Ovary (tissue), 9 donors: Measurements from ENCODE around the gene SORCS3. TPM values are rescaled to one million over a fixed set of nuclear protein-coding genes. Genes with fewer than 3 reads are reported as not detected.
"Not testable (repeated sequence)": the region's sequence is repeated elsewhere in the genome, so short reads cannot be mapped to it uniquely, and the experiment has no call there.

ENCODE experiments used
- DNase-seq, 5 donors: peaks; one replicate each; pipeline ENCODE4 v3.0.0-alpha.2; 2019 to 2020
- H3K27ac ChIP-seq, 2 donors: fragments of 200-600 bp; one replicate each; pipeline versions ENCODE4 v1.5.1 to v1.8.0; 2019 to 2022
- H3K27me3 ChIP-seq: fragments of 200-600 bp; one replicate; pipeline ENCODE4 v1.8.0; 2022
- H3K36me3 ChIP-seq: fragments of 200-600 bp; sonication (generic); one replicate; pipeline ENCODE4 v1.5.1; 2019
- H3K4me1 ChIP-seq: one replicate; pipeline ENCODE4 v1.8.1; 2013; ENCODE audit warnings: mild to moderate bottlenecking, moderate library complexity; ENCODE audit not compliant: insufficient read depth
- H3K4me3 ChIP-seq: fragments of 200-600 bp; sonication (generic); one replicate; pipeline ENCODE4 v1.5.1; 2017
- H3K9me3 ChIP-seq, 2 donors: fragments of 200-600 bp in 1 of 2; sonication (generic) in 1 of 2; one replicate each; pipeline versions ENCODE4 v1.5.1 to v1.8.1; 2013 to 2019; ENCODE audit warnings: mild to moderate bottlenecking in 1 of 2, moderate library complexity in 1 of 2
- EP300 ChIP-seq: sonication (generic); formaldehyde crosslinking; IDR thresholded peaks from one replicate; pipeline ENCODE4 v1.6.1; 2017; ENCODE audit warnings: antibody characterized with exemption
- POLR2A ChIP-seq: fragments of 450-650 bp; IDR thresholded peaks from one replicate; pipeline ENCODE4 v1.6.1; 2017; ENCODE audit warnings: antibody characterized with exemption, mild to moderate bottlenecking, moderate library complexity
- WGBS, 3 donors: extraction: QIAGEN DNeasy Blood & Tissue Kit in 1 of 3; methylation state at CpG; one replicate each; pipeline versions ENCODE4 v1.1.5 to v1.1.7; 2013 to 2017; 5-methylcytosine and 5-hydroxymethylcytosine counted together
- intact Hi-C, 4 donors: fragments of 100-400 bp; cut with DNase I; formaldehyde crosslinking; loops; one replicate each; pipeline versions ENCODE4 v1.11.0 to v1.15.1; 2022 to 2023
- polyA plus RNA-seq, 2 donors: library from polyadenylated mRNA; stranded (reverse); fragments of 200-250 nt in 1 of 2; fragments of 350-450 nt in 1 of 2; fragmentation: Illumina TruSeq in 1 of 2; extraction: RNeasy Lipid Tissue Mini Kit (QIAGEN cat#74804) in 1 of 2; gene quantifications; one replicate each; pipeline ENCODE4 v1.2.3, GENCODE V29; 2013 to 2014
- total RNA-seq, 7 donors: library from RNA; depleted of rRNA in 2 of 7; stranded (reverse); fragments of >200 nt in 2 of 7; fragmentation: NEBNext Ultra II Directional in 3 of 7; extraction: Animal tissue kit (Norgen Biotek cat#: 25700) in 3 of 7; gene quantifications; one replicate each; pipeline versions ENCODE4 v1.1.0 to v1.2.4, GENCODE V29; 2016 to 2023
- TF ChIP-seq, protein P1 (sequence below), 3 donors: fragments of 450-650 bp in 2 of 3; fragments of 200-600 bp in 1 of 3; IDR thresholded peaks; one replicate each; pipeline versions ENCODE4 v1.5.1 to v1.8.0; 2016 to 2022; ENCODE audit warnings: antibody characterized with exemption in 3 of 3, mild to moderate bottlenecking in 1 of 3
- donor health status: DM: no; HTN: no; CAD: no; lungs with moderate emphysema.
- donor health status: DM: no; HTN: no; CAD: no.
- donor health status: Bipolar disorder and iron deficiency.
- donor health status: DM: yes; HTN: yes; CAD: no.
- donor health status: DM: no; HTN: no; CAD: no.
- donor health status: DM: yes; HTN: yes; CAD: no.

SORCS3 gene
- total and polyA plus RNA-seq, 9 donors = 0.07 to 4.5 (median 0.79) TPM; not detected in 1

DNA sequence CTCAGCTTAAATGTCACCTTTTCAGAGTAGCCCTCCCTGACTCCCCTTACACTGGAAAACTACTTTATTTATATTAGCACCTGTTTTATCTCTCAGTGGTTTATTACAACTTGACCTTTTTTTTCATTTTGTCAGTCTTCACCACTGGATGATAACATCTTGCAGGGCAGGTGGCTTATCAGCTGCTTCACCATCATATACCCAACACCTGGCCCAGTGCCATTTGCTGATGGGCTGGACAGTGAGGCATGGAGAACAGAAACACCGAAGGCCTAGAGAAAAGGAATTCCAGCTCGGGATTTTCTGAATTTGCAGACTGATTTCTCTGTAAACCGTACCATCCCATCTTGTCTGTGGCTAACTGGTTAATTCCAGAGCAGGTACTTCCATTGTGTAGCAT is 48.5 kb downstream of the SORCS3 start:
- no peak overlapping the region for H3K4me3 ChIP-seq
- no peaks in the 10 kb centered on the region for H3K36me3 ChIP-seq
- no peaks in the 10 kb centered on the region for H3K27me3 ChIP-seq
- H3K4me1 ChIP-seq = no peaks in the 10 kb centered on the region
- no peak for TF ChIP-seq EP300
- TF ChIP-seq POLR2A = no peak
- TF ChIP-seq, protein P1, sequence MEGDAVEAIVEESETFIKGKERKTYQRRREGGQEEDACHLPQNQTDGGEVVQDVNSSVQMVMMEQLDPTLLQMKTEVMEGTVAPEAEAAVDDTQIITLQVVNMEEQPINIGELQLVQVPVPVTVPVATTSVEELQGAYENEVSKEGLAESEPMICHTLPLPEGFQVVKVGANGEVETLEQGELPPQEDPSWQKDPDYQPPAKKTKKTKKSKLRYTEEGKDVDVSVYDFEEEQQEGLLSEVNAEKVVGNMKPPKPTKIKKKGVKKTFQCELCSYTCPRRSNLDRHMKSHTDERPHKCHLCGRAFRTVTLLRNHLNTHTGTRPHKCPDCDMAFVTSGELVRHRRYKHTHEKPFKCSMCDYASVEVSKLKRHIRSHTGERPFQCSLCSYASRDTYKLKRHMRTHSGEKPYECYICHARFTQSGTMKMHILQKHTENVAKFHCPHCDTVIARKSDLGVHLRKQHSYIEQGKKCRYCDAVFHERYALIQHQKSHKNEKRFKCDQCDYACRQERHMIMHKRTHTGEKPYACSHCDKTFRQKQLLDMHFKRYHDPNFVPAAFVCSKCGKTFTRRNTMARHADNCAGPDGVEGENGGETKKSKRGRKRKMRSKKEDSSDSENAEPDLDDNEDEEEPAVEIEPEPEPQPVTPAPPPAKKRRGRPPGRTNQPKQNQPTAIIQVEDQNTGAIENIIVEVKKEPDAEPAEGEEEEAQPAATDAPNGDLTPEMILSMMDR (IDR thresholded peaks at IDR 0.05) = no peak
- no peaks in the 10 kb centered on the region for H3K9me3 ChIP-seq
- no peak for DNase-seq
- intact Hi-C loops = no loop called here
- WGBS, 3 donors = 54 to 76% (median 64%) methylated on average over 3 of the region's 3 CpGs
- no peak overlapping the region for H3K27ac ChIP-seq

DNA sequence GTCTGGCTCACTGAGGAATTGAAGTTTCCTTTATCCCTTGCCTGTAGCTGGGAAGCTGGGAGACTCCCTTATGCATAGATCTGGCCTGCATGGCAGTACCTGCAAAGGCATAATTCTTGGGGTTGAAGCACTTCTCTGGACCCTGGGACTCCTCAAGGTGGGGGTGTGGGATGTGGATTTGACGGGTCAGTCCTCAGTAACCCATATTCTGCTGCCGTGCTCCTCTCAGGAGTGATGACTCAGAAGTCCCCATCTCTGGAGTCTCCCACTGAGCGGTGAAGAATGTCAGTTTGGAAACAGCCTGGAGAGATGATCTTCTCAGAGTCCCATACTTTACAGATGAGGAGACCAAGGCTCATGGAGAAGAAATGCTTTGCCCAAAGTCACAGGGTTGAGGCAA is 49.0 kb downstream of the SORCS3 start:
- TF ChIP-seq, protein P1 (IDR thresholded peaks at IDR 0.05) = no peak
- TF ChIP-seq EP300 (no peak), POLR2A (no peak)
- WGBS, 3 donors = 66 to 84% (median 67%) methylated on average over 3 of the region's 3 CpGs
- intact Hi-C loops = no loop called here
- no peaks in the 10 kb centered on the region for H3K27me3 ChIP-seq
- H3K27ac ChIP-seq = no peak overlapping the region
- no peak overlapping the region for H3K4me3 ChIP-seq
- H3K4me1 ChIP-seq = no peaks in the 10 kb centered on the region
- no peak for DNase-seq
- no peaks in the 10 kb centered on the region for H3K9me3 ChIP-seq
- H3K36me3 ChIP-seq = no peaks in the 10 kb centered on the region

- H3K36me3 ChIP-seq = no peaks in the 10 kb centered on the region
- H3K4me1 ChIP-seq = no peaks in the 10 kb centered on the region
- H3K4me3 ChIP-seq = no peak overlapping the region
- no peaks in the 10 kb centered on the region for H3K9me3 ChIP-seq
- WGBS, 3 donors = 23 to 38% (median 38%) methylated on average over 1 of the region's 1 CpG
- no peaks in the 10 kb centered on the region for H3K27me3 ChIP-seq
- TF ChIP-seq, protein P1 (IDR thresholded peaks at IDR 0.05) = no peak
- no peak for TF ChIP-seq EP300
- no peak for TF ChIP-seq POLR2A
- intact Hi-C loops = no loop called here
- H3K27ac ChIP-seq = no peak overlapping the region
- no peak for DNase-seq
These were observed 49.9 kb downstream of the SORCS3 start for GRCh38 chr10:104690959-104691358.

DNA sequence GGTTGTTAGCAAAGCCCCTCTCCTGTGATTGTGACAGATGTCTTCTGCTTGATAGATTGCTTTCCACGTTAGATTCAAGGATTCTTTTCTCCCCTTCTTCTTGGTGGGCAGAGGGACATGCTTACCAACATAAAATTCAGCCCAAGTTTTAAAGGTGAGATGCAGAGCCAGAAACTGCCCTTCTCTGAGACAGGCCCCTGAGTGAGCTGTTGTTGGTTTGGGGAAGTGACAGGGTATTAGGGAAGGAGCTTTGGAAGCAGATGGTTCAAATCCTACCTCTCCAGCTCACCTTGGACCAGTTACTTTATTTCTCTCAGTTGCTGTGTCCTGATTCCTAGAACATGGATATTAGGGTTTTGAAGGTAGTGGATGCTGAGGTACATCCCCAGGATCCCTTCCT is 53.0 kb downstream of the SORCS3 start:
- intact Hi-C loops = no loop called here
- DNase-seq = no peak
- WGBS, 3 donors = 32 to 63% (median 41%) methylated on average over 1 of the region's 1 CpG

GRCh38 chr10:104703262-104703661 is 62.2 kb downstream of the SORCS3 start:
- intact Hi-C loops, H3K4me1 ChIP-seq, H3K9me3 ChIP-seq, H3K4me3 ChIP-seq, H3K27me3 ChIP-seq, H3K36me3 ChIP-seq, H3K27ac ChIP-seq, DNase-seq: not testable (repeated sequence)
- 82 to 89% (median 87%) methylated on average over 4 of the region's 4 CpGs for WGBS, 3 donors

More for the DNA sequence above, 53.0 kb downstream of the SORCS3 start:
- Histone ChIP-seq H3K27ac (no peak overlapping the region), H3K9me3 (no peaks in the 10 kb centered on the region), H3K4me1 (no peaks in the 10 kb centered on the region), H3K4me3 (no peak overlapping the region), H3K27me3 (no peaks in the 10 kb centered on the region), H3K36me3 (no peaks in the 10 kb centered on the region)
- no peak for TF ChIP-seq POLR2A
- TF ChIP-seq, protein P1 (IDR thresholded peaks at IDR 0.05) = no peak
- TF ChIP-seq EP300 = no peak
